Adrenal gland (tissue), 12 donors: ENCODE data around the gene TRRAP. TPM values are rescaled to one million over a fixed set of nuclear protein-coding genes. Genes with fewer than 3 reads are reported as not detected.

Source experiments
- DNase-seq, 7 donors: peaks; one replicate each; pipeline ENCODE4 v3.0.0-alpha.2; 2019 to 2020
- H3K27ac ChIP-seq, 5 donors: fragments of 200-600 bp; sonication (generic) in 4 of 5; 1 replicate in 3 of 5; 2 replicates in 2 of 5; pipeline versions ENCODE4 v1.5.1 to v1.8.0; 2016 to 2020; ENCODE audit warnings: mild to moderate bottlenecking in 1 of 5
- H3K27me3 ChIP-seq: fragments of 200-600 bp; 2 replicates; pipeline ENCODE4 v1.8.0; 2021
- H3K36me3 ChIP-seq, 2 donors: fragments of 200-600 bp; replicated peaks in 1 of 2; 1 replicate in 1 of 2; 2 replicates in 1 of 2; pipeline versions ENCODE4 v1.5.1 to v1.8.0; 2018 to 2022
- H3K4me1 ChIP-seq, 2 donors: fragments of 200-600 bp; replicated peaks in 1 of 2; 1 replicate in 1 of 2; 2 replicates in 1 of 2; pipeline versions ENCODE4 v1.5.1 to v1.8.0; 2018 to 2021
- H3K4me3 ChIP-seq, 4 donors: fragments of 200-600 bp; sonication (generic) in 3 of 4; one replicate each; pipeline ENCODE4 v1.5.1; 2016 to 2018
- H3K9me3 ChIP-seq, 3 donors: fragments of 200-600 bp; sonication (generic) in 1 of 3; replicated peaks in 1 of 3; 1 replicate in 2 of 3; 2 replicates in 1 of 3; pipeline versions ENCODE4 v1.5.1 to v1.8.0; 2016 to 2021
- POLR2A ChIP-seq, 2 donors: fragments of 450-650 bp; IDR thresholded peaks; one replicate each; pipeline ENCODE4 v1.6.1; 2017; ENCODE audit warnings: antibody characterized with exemption in 2 of 2, mild to moderate bottlenecking in 2 of 2, moderate library complexity in 1 of 2
- WGBS, 4 donors: extraction: QIAGEN DNeasy Blood & Tissue Kit in 2 of 4; methylation state at CpG; one replicate each; pipeline versions ENCODE4 v1.1.5 to v1.1.7; 2013 to 2017; 5-methylcytosine and 5-hydroxymethylcytosine counted together
- intact Hi-C, 2 donors: fragments of 100-400 bp; cut with DNase I; formaldehyde crosslinking; loops; one replicate each; pipeline versions ENCODE4 v1.14.1 to v1.15.0; 2022 to 2023
- polyA plus RNA-seq, 3 donors: library from polyadenylated mRNA; stranded (reverse); fragments of 200-250 nt in 2 of 3; fragments of 350-450 nt in 1 of 3; fragmentation: Illumina TruSeq in 1 of 3; extraction: RNeasy Lipid Tissue Mini Kit (QIAGEN cat#74804) in 1 of 3; gene quantifications; one replicate each; pipeline ENCODE4 v1.2.3, GENCODE V29; 2013 to 2014
- total RNA-seq, 9 donors: library from RNA; depleted of rRNA in 4 of 9; stranded (reverse); fragments of >200 nt in 4 of 9; fragments of 120-200 nt in 1 of 9; fragmentation: NEBNext Ultra II Directional in 1 of 9; extraction: Animal tissue kit (Norgen Biotek cat#: 25700) in 1 of 9; gene quantifications; one replicate each; pipeline versions ENCODE4 v1.1.0 to v1.2.4, GENCODE V29; 2013 to 2023
- TF ChIP-seq, protein P1 (sequence below), 6 experiments: fragments of 450-650 bp in 4 of 6; fragments of 200-600 bp in 2 of 6; sonication (generic) in 1 of 6; IDR thresholded peaks; 1 replicate in 5 of 6; 2 replicates in 1 of 6; pipeline versions ENCODE4 v1.5.1 to v1.8.0; 2016 to 2021; ENCODE audit warnings: antibody characterized with exemption in 6 of 6, mild to moderate bottlenecking in 2 of 6, moderate library complexity in 1 of 6
- donor health status: healthy with polysubstance abuse.
- donor health status: Bipolar disorder and iron deficiency.
- donor health status: DM: yes; HTN: yes; CAD: no.
- donor health status: DM: no; HTN: no; CAD: no.
- donor health status: DM: no; HTN: no; CAD: no.
- donor health status: DM: yes; HTN: yes; CAD: no.

Gene TRRAP
- total and polyA plus RNA-seq, 12 donors: 11.8 to 43.0 (median 30.9) TPM

GRCh38 chr7:98988641-98989040, 110.3 kb downstream of the TRRAP start:
- Histone ChIP-seq H3K4me1 (no peaks in the 10 kb centered on the region), H3K27me3 (no peaks in the 10 kb centered on the region), H3K4me3 (no peak overlapping the region), H3K36me3 (peaks cover 0 to 85% of the 10 kb centered on the region in 2 donors), H3K27ac (no peak overlapping the region), H3K9me3 (no peaks in the 10 kb centered on the region)
- intact Hi-C loops: no loop called here
- TF ChIP-seq, protein P1, sequence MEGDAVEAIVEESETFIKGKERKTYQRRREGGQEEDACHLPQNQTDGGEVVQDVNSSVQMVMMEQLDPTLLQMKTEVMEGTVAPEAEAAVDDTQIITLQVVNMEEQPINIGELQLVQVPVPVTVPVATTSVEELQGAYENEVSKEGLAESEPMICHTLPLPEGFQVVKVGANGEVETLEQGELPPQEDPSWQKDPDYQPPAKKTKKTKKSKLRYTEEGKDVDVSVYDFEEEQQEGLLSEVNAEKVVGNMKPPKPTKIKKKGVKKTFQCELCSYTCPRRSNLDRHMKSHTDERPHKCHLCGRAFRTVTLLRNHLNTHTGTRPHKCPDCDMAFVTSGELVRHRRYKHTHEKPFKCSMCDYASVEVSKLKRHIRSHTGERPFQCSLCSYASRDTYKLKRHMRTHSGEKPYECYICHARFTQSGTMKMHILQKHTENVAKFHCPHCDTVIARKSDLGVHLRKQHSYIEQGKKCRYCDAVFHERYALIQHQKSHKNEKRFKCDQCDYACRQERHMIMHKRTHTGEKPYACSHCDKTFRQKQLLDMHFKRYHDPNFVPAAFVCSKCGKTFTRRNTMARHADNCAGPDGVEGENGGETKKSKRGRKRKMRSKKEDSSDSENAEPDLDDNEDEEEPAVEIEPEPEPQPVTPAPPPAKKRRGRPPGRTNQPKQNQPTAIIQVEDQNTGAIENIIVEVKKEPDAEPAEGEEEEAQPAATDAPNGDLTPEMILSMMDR (IDR thresholded peaks at IDR 0.05): no peak
- no peak for TF ChIP-seq POLR2A (IDR thresholded peaks at IDR 0.05)
- peak in 1 of 7 donors; percentile 38 for DNase-seq
- 92 to 96% (median 93%) methylated on average over 15 of the region's 15 CpGs for WGBS, 4 donors

GRCh38 chr7:98990356-98990755, 112.0 kb downstream of the TRRAP start:
- no peaks in the 10 kb centered on the region for H3K27me3 ChIP-seq
- WGBS, 4 donors: 93 to 97% (median 94%) methylated on average over 6 of the region's 6 CpGs
- peak in 1 of 7 donors; percentile 21 for DNase-seq
- intact Hi-C loops: no loop called here
- no peaks in the 10 kb centered on the region for H3K4me1 ChIP-seq
- H3K4me3 ChIP-seq: no peak overlapping the region
- peaks cover 0 to 85% of the 10 kb centered on the region in 2 donors for H3K36me3 ChIP-seq
- TF ChIP-seq, protein P1 (IDR thresholded peaks at IDR 0.05): no peak
- TF ChIP-seq POLR2A (IDR thresholded peaks at IDR 0.05): no peak
- H3K27ac ChIP-seq: no peak overlapping the region
- H3K9me3 ChIP-seq: no peaks in the 10 kb centered on the region

DNA sequence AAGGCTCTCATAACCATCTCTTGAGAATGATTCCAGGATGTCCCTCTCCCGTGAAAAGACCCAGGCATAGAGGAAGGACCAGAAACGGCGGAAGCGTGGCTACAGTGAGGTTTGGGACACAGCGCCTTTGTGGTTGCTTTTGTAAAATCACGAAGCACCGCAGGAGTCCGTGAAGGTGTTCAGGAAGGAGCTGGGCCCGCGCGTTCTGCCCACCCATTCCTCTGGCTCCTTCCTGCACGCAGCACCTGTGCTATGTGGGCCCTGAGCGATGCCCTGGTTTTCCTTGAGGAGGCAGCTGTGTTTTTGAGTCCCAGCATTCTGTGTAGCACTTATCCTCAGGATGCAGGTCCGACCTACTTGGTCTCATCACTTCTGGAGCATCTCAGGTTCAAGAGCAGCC, 112.8 kb downstream of the TRRAP start:
- H3K36me3 ChIP-seq: peaks cover 0 to 85% of the 10 kb centered on the region in 2 donors
- no peaks in the 10 kb centered on the region for H3K27me3 ChIP-seq
- H3K4me3 ChIP-seq: no peak overlapping the region
- no peaks in the 10 kb centered on the region for H3K9me3 ChIP-seq
- H3K4me1 ChIP-seq: no peaks in the 10 kb centered on the region
- TF ChIP-seq, protein P1 (IDR thresholded peaks at IDR 0.05): no peak
- TF ChIP-seq POLR2A (IDR thresholded peaks at IDR 0.05): no peak
- whole genome bisulfite sequencing, 4 donors: 85 to 97% (median 94%) methylated on average over 14 of the region's 14 CpGs
- H3K27ac ChIP-seq: no peak overlapping the region
- intact Hi-C loops: no loop called here
- peak in 1 of 7 donors; percentile 36 for DNase-seq

DNA sequence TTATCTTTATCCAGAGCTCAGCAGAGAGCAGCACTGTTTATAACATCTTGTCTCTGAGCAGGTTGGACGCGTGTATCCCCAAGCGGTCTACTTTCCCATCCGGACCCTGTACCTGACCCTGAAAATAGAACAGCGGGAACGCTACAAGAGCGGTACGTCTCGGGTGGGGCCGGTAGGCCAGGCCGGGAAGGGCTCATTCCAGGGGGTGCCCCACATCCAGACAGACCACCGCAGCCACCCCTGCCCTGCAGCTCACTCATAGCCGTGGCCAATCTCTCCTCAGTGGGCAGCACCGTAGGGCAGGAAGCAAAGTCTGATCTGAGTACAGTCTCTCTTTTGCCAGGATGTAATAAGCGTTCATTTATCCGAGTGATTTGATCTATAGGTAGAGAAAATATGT, 113.7 kb downstream of the TRRAP start:
- Histone ChIP-seq H3K9me3 (no peaks in the 10 kb centered on the region), H3K27me3 (no peaks in the 10 kb centered on the region), H3K4me1 (no peaks in the 10 kb centered on the region), H3K27ac (no peak overlapping the region), H3K4me3 (no peak overlapping the region), H3K36me3 (peaks cover 0 to 91% of the 10 kb centered on the region in 2 donors)
- DNase-seq: peak in 1 of 7 donors; percentile 20
- WGBS, 4 donors: 94 to 97% (median 95%) methylated on average over 15 to 16 of the region's 16 CpGs
- intact Hi-C loops: no loop called here
- no peak for TF ChIP-seq POLR2A (IDR thresholded peaks at IDR 0.05)
- TF ChIP-seq, protein P1 (IDR thresholded peaks at IDR 0.05): no peak
